ENCODE results near the gene SGK1. TPM values are rescaled to one million over a fixed set of nuclear protein-coding genes. Genes with fewer than 3 reads are reported as not detected.
"Not testable (repeated sequence)": the region's sequence is repeated elsewhere in the genome, so short reads cannot be mapped to it uniquely, and the experiment has no call there.

The SGK1 gene
- total RNA-seq, 6 donors from 2014 or later, result 118 to 426 (median 199) TPM

GRCh38 chr6:134323698-134324097 is 5.8 kb upstream of the SGK1 start:
- WGBS, 2 donors, result 90 to 94% methylated on average over 2 of the region's 2 CpGs

GRCh38 chr6:134323294-134323693 is 5.4 kb upstream of the SGK1 start:
- TF ChIP-seq POLR2A (IDR thresholded peaks at IDR 0.05) (no peak), EP300 (IDR thresholded peaks at IDR 0.05) (no peak), POLR2AphosphoS5 (IDR thresholded peaks at IDR 0.05) (no peak)
- TF ChIP-seq, protein P1, sequence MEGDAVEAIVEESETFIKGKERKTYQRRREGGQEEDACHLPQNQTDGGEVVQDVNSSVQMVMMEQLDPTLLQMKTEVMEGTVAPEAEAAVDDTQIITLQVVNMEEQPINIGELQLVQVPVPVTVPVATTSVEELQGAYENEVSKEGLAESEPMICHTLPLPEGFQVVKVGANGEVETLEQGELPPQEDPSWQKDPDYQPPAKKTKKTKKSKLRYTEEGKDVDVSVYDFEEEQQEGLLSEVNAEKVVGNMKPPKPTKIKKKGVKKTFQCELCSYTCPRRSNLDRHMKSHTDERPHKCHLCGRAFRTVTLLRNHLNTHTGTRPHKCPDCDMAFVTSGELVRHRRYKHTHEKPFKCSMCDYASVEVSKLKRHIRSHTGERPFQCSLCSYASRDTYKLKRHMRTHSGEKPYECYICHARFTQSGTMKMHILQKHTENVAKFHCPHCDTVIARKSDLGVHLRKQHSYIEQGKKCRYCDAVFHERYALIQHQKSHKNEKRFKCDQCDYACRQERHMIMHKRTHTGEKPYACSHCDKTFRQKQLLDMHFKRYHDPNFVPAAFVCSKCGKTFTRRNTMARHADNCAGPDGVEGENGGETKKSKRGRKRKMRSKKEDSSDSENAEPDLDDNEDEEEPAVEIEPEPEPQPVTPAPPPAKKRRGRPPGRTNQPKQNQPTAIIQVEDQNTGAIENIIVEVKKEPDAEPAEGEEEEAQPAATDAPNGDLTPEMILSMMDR (IDR thresholded peaks at IDR 0.05), result no peak
- DNase-seq (no peak), ATAC-seq (ENCODE audit: low FRiP score in 2 of 2) (no peak)
- Histone ChIP-seq H3K36me3 (no peaks in the 10 kb centered on the region), H3K27ac (no peak overlapping the region), H3K9me3 (peaks cover 3 to 6% (median 5%) of the 10 kb centered on the region in 4 donors), H3K4me1 (peaks cover 0 to 4% (median under 1%) of the 10 kb centered on the region in 4 donors), H3K4me3 (no peak overlapping the region), H3K27me3 (no peaks in the 10 kb centered on the region)
- WGBS, 2 donors, result 86 to 91% methylated on average over 1 of the region's 1 CpG

More at GRCh38 chr6:134323698-134324097, 5.8 kb upstream of the SGK1 start:
- no peak overlapping the region for H3K27ac ChIP-seq
- no peaks in the 10 kb centered on the region for H3K27me3 ChIP-seq
- TF ChIP-seq EP300 (IDR thresholded peaks at IDR 0.05) (no peak), POLR2AphosphoS5 (IDR thresholded peaks at IDR 0.05) (no peak), POLR2A (IDR thresholded peaks at IDR 0.05) (no peak)
- TF ChIP-seq, protein P1 (IDR thresholded peaks at IDR 0.05), result no peak
- H3K4me1 ChIP-seq, result peaks cover 0 to under 1% (median 0%) of the 10 kb centered on the region in 4 donors
- ATAC-seq (ENCODE audit: low FRiP score in 2 of 2), result no peak
- DNase-seq, result no peak
- no peaks in the 10 kb centered on the region for H3K36me3 ChIP-seq
- H3K9me3 ChIP-seq, result peaks cover 3 to 6% (median 5%) of the 10 kb centered on the region in 4 donors
- no peak overlapping the region for H3K4me3 ChIP-seq

DNA sequence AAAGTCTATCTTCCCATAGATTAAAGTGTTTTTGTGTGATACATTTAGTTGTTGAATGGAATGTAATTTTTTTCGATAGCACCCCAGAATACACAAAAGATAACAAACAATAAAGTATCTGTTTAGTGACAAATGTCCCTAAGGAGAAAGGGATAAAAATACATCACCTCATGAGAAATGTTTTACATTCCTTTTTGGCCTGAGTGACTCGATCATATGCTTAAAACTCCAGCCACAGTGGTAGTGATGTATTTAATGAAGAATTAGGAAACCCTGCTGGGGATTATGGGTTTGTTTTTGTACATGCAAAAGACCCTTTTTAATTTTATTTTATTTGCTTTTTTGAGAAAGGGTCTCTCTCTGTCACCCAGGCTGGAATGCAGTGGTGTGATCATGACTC is 4.3 kb upstream of the SGK1 start:
- no peak overlapping the region for H3K27ac ChIP-seq
- ATAC-seq (ENCODE audit: low FRiP score in 2 of 2) (no peak), DNase-seq (no peak)
- peaks cover 0 to 3% (median 0%) of the 10 kb centered on the region in 4 donors for H3K27me3 ChIP-seq
- TF ChIP-seq EP300 (IDR thresholded peaks at IDR 0.05) (no peak), POLR2AphosphoS5 (IDR thresholded peaks at IDR 0.05) (no peak), POLR2A (IDR thresholded peaks at IDR 0.05) (no peak)
- TF ChIP-seq, protein P1 (IDR thresholded peaks at IDR 0.05), result no peak
- no peaks in the 10 kb centered on the region for H3K36me3 ChIP-seq
- 79 to 85% methylated on average over 2 of the region's 2 CpGs for WGBS, 2 donors
- H3K4me1 ChIP-seq, result peaks cover 4 to 15% (median 10%) of the 10 kb centered on the region in 4 donors
- H3K4me3 ChIP-seq, result no peak overlapping the region
- peaks cover 3 to 6% (median 5%) of the 10 kb centered on the region in 4 donors for H3K9me3 ChIP-seq

DNA sequence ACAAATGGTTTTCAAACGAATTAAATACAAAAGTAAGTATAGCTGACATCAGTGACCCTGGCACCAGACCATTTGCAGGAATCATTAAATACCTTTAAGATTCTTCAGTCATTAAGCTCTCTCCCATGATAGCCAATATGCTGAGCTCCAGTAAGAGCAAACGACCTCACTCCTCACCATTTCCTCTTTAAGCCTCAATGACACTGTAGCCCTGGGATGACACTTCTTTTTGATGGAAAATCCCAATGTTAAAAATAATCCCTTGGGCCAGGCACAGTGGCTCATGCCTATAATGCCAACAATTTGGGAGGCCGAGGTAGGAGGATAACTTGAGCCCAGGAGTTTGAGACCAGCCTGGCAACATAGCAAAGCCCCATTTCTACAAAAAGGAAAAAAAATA is 3.3 kb upstream of the SGK1 start:
- TF ChIP-seq, protein P1 (IDR thresholded peaks at IDR 0.05), result no peak
- TF ChIP-seq EP300 (IDR thresholded peaks at IDR 0.05), result no peak
- TF ChIP-seq POLR2AphosphoS5 (IDR thresholded peaks at IDR 0.05), result no peak
- TF ChIP-seq POLR2A (IDR thresholded peaks at IDR 0.05), result no peak
- H3K36me3 ChIP-seq, result no peaks in the 10 kb centered on the region
- H3K9me3 ChIP-seq, result peaks cover 3 to 6% (median 5%) of the 10 kb centered on the region in 4 donors
- no peak for ATAC-seq (ENCODE audit: low FRiP score in 2 of 2)
- H3K4me1 ChIP-seq, result peaks cover 4 to 17% (median 10%) of the 10 kb centered on the region in 4 donors
- no peak for DNase-seq
- H3K27me3 ChIP-seq, result peaks cover 0 to 3% (median 0%) of the 10 kb centered on the region in 4 donors
- no peak overlapping the region for H3K4me3 ChIP-seq
- no peak overlapping the region for H3K27ac ChIP-seq
- 86 to 87% methylated on average over 3 of the region's 3 CpGs for WGBS, 2 donors

DNA sequence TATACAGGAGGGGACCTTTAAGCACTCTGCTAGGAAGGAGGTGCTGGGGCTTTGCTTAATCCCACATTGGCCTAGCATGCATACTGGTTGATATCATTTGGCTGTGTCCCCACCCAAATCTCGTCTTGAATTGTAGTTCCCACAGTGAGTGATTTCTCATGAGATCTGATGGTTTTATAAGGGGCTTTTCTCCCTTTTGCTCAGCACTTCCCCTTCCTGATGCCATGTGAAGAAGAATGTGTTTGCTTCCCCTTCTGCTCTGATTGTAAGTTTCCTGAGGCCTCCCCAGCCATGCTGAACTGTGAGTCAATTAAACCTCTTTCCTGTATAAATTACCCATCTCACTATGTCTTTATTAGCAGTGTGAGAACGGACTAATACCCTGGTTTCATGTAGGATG is 1.8 kb upstream of the SGK1 start:
- H3K27ac ChIP-seq; H3K4me3 ChIP-seq; H3K36me3 ChIP-seq; H3K9me3 ChIP-seq; H3K27me3 ChIP-seq; ATAC-seq (ENCODE audit: low FRiP score in 2 of 2); DNase-seq: not testable (repeated sequence)
- WGBS, 2 donors, result 87 to 88% methylated on average over 2 of the region's 2 CpGs
- H3K4me1 ChIP-seq, result peaks cover 4 to 17% (median 10%) of the 10 kb centered on the region in 4 donors
